NK-92 (cell line): ENCODE results near the gene KCNIP1.

Experiments used
- DNase-seq: peaks from one replicate; lab custom pipeline; 2025; ENCODE audit not compliant: unreplicated experiment; lab: John Stamatoyannopoulos, UW

Gene KCNIP1

GRCh38 chr5:170590566-170590965, 86.7 kb downstream of the KCNIP1 start:
- DNase-seq = no peak

DNA sequence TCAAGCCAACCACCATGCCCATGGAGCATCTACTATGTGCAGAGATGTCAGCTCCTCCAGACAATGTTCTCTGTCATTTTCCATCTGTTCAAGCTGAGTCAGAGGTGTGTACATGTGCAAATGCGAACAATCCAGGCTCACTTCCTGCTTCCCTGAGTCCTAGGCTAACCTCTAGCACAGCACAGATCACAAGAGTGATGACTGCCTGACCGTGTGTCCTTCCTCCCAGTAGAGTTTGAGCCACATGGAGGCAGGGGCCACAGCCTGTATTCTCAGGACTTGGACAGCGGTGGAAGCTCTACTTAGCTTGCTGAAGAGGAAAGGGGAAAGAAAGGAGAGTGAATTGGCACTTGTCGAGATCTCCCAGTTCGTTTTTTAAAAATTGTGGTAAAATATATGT, 87.2 kb downstream of the KCNIP1 start:
- DNase-seq = no peak

- no peak for DNase-seq
Measured at GRCh38 chr5:170596482-170597044, 92.7 kb downstream of the KCNIP1 start.

GRCh38 chr5:170597109-170597751, 93.4 kb downstream of the KCNIP1 start:
- no peak for DNase-seq

GRCh38 chr5:170597872-170598271, 94.1 kb downstream of the KCNIP1 start:
- DNase-seq = no peak

DNA sequence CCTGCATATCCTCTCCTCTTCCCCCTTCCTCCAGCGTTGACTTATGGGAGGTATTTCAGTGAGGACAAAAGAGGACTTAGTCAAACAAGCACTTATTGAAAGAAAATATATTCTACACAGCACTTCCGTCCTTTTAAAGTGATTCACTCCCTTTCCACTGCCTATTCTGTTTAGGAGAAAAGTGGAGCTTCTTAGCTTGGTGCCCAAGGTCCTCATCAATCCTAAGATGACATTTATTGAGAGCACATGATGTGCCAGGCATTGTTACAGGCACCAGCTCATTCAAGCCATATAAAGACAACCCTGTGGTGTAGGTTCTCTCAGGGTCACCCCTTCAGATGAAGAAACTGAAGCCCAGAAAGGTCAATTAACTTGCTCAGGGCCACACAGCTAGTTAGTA, 95.9 kb downstream of the KCNIP1 start:
- DNase-seq = no peak

DNA sequence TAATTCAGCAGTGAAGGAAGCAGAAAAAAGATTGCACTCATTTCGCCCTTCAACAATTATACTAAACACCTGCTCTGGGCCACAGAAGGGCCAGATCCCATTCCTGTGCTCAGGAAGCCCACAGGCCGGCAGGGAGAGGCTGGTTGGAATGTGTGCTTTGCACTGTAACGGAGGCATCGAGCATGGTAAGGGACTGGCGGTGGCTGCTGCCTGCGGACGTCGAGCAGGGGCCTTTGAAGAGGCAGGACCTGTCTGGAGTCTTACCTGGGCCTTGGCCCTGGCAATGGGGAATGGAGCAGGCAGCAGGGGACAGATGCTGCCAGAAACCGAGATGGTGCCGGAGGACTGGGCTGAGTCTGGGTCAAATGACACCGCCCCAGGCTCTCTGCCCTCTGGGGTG, 97.8 kb downstream of the KCNIP1 start:
- no peak for DNase-seq

DNA sequence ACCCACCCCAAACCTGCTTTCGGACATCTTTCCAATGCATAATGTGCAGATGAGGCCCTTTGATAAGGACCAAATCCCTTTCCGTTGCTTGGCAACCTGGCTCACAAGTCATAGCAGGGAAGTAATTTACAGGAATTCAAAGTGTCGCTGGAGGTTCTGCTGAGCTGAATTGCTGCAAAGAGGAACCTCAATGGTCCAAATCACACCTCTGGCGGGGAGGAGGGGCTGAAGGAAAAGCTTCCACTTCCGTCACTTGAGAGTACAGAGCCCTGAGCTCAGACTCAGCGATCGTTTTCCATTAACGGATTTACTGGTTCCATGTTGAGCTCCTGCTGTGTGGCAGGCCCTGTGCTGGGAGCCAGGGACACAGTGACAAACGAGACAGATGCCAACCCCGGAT, 99.3 kb downstream of the KCNIP1 start:
- DNase-seq = no peak

GRCh38 chr5:170603578-170604565, 100.1 kb downstream of the KCNIP1 start:
- no peak for DNase-seq

DNA sequence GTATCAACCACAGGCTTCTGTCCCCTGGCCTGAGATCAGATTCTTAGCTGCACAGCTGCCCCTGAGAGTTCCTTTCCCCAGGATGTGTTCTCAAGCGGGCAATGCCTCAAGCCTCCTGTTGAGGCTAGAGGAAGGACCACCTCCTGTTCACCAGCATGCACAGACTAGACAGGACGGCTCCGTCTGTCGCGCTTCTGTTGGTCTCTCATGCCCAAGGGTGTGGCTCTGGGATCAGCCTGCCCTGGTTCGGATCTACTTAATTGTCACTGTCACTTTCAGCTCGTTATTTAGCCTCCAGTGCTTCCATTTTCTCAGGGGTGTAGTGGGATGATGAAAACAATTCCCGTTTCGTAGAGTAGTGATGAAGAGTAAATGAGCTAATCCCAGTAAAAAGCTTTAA, 103.1 kb downstream of the KCNIP1 start:
- no peak for DNase-seq

DNA sequence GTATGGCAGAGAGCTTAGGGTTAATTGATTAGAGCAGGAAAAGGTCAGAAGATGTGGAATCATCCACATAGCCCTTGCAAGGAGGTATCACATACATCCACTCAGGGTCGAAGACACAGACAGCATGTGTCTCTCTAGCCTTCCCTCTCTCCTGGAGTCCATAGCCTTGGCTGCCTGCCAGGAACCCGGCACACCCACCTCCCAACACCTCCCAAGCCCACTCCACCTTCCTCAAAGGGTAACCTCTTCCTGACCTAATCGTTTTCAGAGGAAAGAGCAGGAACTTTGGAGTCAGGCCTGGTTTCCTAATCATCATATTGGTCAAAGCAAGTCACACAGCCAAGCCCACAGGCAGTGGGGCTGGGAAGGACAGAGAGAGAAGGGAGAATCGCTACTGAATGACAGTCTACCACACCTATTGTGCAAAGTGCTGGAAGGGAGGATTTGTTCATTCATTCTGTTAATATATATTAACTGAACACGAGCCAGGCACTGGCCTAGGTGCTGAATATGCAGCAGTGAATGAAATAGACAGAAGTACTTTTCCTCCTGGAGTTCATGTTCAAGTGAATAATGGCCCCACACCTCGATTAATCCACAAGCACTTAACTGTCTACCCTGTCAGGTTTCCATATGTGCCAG, 107.8 kb downstream of the KCNIP1 start:
- no peak for DNase-seq

GRCh38 chr5:170612256-170612678, 108.4 kb downstream of the KCNIP1 start:
- no peak for DNase-seq

- DNase-seq = no peak
Measured at GRCh38 chr5:170614065-170614490, 110.3 kb downstream of the KCNIP1 start.

DNA sequence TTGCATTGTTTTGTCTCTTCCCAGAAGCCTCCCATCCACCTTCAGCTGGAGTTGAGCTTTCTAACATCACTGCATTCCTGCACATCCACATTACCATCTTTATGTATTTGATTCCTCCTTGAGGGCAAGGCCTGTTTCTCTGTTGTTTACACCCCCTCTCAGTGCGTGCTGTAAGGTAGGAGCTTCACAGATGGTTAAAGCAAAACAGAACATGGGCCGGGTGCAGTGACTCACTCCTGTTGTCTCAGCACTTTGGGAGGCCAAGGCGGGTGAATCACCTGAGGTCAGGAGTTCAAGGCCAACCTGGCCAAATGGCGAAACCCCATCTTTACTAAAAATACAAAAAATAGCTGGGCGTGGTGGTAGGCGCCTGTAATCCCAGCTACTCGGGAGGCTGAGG, 110.9 kb downstream of the KCNIP1 start:
- DNase-seq = no peak

DNA sequence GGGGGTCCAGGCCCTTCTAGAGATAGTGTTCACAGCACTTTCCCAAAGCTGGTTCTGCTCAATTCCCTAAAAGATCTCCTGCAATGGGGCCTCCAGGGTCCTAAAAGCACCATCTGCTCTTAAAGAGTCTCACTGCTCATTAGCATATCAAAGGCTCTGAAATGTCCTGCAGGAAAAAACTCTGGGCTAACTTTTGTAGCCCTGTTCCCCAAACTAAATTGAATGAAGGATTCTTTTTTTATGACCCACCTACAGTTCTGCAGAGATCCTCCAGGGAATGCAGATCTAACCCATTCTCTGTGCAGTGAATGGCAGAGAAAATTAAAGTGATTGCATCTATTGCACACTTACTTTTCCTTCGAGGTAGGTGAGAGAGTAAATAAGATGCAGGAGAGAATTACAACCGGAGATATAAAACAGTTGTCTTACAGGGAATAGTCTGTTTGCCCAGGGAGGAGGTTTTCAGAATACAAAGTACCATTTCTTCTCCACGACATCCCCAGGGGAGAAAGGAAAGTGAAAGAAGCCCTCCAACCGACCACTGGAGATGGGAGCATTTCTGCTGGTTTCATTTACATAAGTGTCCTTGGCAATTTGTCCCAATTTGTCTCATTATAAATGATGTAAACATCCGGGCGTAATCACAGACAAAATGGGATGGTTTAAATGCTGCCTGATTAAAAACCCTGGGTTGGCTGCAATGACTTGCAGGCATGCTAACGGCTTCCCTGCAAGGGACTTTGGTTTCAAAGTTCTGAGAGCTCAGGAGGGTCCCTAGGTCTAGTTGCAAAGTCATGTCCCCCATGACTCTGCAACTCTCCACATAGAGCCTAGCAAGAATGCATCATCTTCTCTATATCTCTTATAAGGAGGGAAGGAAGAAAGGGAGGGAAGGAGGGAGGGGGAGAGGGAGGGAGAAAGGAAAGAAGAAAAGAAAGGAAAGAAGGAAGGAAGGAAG, 114.0 kb downstream of the KCNIP1 start:
- no peak for DNase-seq

DNA sequence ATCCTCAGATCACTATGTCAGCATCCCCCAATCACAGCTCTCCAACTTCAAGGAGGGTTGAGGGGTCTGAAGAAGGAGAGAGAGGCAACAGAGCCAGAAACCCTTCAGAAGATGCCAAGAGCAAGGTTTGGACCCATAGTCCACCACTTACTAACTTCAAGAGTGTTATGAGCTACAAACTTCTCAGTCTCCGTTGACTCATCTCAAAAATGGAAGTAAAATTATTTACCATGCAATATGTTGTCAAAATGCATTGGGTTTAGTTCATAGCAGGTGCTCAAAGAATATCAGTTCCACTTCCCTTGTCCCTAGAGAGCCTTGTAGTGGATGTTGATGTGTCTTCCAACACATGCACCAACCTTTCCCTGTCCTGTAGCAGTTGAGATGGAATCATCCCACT, 116.0 kb downstream of the KCNIP1 start:
- no peak for DNase-seq

- no peak for DNase-seq
Measured at GRCh38 chr5:170622933-170623332, 119.1 kb downstream of the KCNIP1 start.

GRCh38 chr5:170623576-170624181, 119.9 kb downstream of the KCNIP1 start:
- DNase-seq = no peak

GRCh38 chr5:170625221-170626165, 121.7 kb downstream of the KCNIP1 start:
- DNase-seq = no peak
